ENCODE measurements around the gene CCT8L2.
"Not testable (repeated sequence)": the region's sequence is repeated elsewhere in the genome, so short reads cannot be mapped to it uniquely, and the experiment has no call there.

Gene CCT8L2

GRCh38 chr22:16592710-16593109, at the start of gene CCT8L2:
Gene CCT8L2, minus strand, starts transcription at chr22:16592810. Its CDS starts 260 bp downstream, at chr22:16592550.
- DNase-seq (ENCODE audit: low read depth, low spot score), result not testable (repeated sequence)

- DNase-seq (ENCODE audit: low read depth, low spot score), result not testable (repeated sequence)
Measured at GRCh38 chr22:16635442-16635841, 42.8 kb upstream of the CCT8L2 start.

- not testable (repeated sequence) for DNase-seq (ENCODE audit: low read depth, low spot score)
Measured at GRCh38 chr22:16634092-16634491, 41.5 kb upstream of the CCT8L2 start.

- not testable (repeated sequence) for DNase-seq (ENCODE audit: low read depth, low spot score)
Measured at GRCh38 chr22:16628476-16628875, 35.9 kb upstream of the CCT8L2 start.

- not testable (repeated sequence) for DNase-seq (ENCODE audit: low read depth, low spot score)
Measured at GRCh38 chr22:16625018-16625417, 32.4 kb upstream of the CCT8L2 start.

DNA sequence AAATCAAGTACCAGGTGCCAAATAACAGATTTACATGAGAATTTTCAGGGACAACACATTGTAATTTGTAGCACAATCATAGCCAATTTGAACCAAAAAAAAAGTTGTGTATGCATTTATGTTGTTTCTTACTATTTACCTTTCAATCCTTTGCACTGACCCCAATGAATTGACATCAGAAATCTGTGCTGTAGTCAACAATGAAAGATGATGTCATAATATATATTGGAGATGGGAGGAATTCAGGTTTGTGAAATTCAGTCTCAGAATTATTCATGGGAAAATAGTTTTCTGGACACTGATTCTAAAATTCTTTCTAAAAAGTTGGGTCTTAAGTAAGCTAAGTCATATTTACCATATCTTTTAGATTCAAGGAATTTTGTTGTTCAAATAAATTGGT, 31.0 kb upstream of the CCT8L2 start:
- DNase-seq (ENCODE audit: low read depth, low spot score), result not testable (repeated sequence)

DNA sequence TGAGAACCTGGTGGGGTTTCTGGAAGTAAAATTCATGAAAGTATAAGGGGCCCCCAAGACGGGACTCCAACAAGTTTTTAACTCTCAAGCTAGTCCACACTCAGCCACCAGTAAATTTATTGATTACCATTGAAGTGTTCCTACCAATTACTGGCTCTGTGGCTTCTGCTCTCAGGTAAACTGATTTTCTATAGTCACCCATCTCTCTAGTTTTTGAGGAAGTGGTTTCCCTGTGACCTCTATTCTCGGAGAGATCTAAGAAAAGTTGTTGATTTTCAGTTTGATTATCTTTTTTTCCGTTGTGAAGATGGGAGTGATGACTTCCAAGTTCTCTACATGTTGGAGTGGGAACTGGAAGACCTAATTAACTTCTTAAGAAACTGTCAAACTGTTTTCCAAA, 24.9 kb upstream of the CCT8L2 start:
- not testable (repeated sequence) for DNase-seq (ENCODE audit: low read depth, low spot score)

DNA sequence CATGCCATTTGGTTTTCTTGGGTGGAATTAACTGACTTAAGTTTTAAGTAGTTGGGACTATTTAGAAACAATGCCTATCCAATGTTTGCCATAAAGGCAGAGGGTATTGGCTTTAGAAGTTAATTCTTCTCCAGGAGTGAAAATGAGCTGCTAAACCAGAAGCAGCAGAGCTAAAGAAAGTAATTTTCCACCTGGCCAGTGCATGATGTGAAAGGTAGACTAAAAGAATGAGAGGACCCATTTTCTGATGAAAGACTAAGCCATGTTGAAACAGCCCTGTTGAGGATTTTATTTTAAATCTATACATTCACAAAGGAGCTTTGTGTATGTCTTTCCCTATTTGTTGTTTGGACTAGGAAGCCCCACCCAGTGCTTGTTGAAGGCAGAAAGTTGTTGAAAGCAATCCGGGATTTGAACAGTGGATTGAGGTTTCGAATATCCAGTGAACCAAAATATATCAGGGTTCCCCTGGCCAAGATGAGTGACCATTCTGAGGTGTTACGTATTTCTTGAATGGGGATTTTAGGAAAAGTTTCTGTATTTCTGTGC, 23.9 kb upstream of the CCT8L2 start:
- not testable (repeated sequence) for DNase-seq (ENCODE audit: low read depth, low spot score)

DNA sequence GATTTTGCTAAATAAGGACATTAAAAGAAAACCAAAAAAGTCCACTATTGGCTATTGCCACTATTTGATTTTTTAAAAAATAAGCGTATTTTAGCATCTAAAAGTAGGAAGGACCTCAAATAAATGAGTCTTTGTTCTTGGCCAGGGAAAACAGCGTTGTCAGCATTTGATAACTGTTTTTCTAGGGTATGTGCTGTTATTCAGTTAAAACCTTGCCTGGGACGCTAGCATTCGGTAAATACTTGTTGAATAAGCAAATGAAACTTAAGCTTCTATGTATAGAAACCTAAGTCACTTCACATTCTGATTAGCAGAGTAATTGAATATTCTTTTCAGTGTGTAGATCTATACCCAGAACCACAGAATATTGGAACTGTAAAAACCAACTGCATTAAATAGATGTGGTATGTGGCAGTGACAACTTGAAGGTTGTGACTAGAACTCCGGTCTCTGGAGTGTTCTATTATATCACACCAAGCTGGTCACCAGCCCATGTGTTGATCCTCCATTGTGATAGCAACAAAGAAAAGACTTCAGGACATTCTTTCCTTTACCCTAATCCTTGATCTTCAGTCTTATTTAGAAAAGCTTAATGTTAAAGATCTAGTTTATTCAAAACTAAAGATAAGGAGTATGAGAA, 23.1 kb upstream of the CCT8L2 start:
- not testable (repeated sequence) for DNase-seq (ENCODE audit: low read depth, low spot score)

- DNase-seq (ENCODE audit: low read depth, low spot score), result no peak
Measured at GRCh38 chr22:16609548-16610261, 17.1 kb upstream of the CCT8L2 start.

- no peak for DNase-seq (ENCODE audit: low read depth, low spot score)
Measured at GRCh38 chr22:16608931-16609330, 16.3 kb upstream of the CCT8L2 start.

- DNase-seq (ENCODE audit: low read depth, low spot score), result not testable (repeated sequence)
Measured at GRCh38 chr22:16604257-16604998, 11.8 kb upstream of the CCT8L2 start.

DNA sequence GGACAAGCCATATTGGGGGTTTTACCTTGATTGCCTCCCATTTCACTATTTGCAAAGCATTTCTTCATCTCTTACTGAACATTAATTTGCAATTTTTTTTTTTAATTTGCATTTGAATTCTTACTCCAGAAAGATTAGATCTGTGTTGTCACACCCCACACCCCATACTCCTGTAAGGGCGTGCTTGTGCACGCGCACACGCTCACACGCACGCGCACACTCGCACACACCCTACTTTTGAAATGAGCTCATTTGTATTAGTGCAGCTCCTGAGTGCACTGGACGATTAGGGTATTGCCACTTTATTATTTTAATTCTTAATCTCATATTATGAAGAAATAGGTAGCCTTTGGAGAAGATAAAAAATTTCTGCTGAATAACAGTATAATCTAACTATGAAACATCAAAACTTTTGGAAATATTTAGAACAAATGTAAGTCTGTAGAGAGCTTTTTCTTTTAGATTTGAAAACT, 11.2 kb upstream of the CCT8L2 start:
- DNase-seq (ENCODE audit: low read depth, low spot score), result not testable (repeated sequence)

GRCh38 chr22:16603448-16603768, 10.8 kb upstream of the CCT8L2 start:
- DNase-seq (ENCODE audit: low read depth, low spot score), result no peak

DNA sequence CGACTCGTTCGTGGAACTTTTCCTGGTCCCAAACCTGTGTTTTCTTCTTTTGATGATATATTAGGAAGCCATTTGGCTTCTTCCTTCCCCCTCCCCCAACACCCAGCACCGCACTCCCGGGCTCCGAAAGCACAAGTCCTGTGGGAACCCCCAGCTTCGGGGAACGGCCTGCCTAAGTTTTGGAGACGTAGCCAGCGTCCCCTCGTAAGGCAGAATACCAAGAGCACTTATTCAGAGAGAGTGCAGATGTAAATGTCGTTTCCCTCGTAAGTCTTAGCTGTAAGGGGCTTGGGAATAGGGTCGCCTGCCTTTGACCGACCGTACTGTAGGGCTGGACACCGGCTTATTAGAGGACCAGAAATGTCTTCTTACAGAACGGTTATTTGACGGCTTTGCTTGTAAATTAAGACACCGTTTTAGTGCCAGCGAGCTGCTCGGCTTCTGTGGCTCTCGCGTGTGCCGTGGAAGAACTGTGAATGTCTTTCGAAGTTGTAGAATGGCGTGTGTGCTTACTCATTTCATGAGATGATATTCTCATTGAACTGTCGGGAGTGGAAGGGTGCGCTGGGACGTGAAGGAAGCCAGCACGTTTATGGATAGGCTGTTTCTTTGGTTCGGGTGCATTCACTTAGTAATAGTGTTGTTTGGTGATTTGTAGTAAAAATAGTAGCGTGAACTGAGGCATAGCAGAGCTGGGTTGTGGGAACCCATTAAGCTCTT, 10.3 kb upstream of the CCT8L2 start:
- not testable (repeated sequence) for DNase-seq (ENCODE audit: low read depth, low spot score)

DNA sequence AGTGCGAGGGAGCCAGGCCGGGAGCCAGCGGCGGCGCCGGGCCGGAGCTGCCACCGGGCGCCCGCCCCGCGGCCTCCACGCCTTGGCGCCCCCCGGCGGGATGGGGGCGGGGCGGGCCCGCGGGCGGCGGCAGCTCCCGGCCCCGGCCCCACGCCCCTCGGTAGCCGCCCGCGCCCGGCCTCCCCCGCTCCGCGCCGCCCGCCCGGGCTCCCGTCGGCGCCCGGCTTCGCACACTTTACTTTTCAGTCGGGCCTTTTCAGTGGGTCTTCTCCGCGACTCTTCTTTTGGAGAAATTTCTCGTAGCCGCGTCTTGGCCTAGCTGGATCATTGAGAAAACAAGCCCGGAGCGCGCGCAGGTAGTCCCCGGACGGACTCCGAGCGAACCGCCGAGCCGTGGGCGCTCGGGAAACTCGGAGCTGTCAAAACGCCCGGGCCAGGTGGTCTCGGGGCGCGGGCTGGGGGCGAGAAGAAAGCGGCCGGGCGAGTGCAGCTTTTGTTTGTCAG, 9.7 kb upstream of the CCT8L2 start:
- not testable (repeated sequence) for DNase-seq (ENCODE audit: low read depth, low spot score)

DNA sequence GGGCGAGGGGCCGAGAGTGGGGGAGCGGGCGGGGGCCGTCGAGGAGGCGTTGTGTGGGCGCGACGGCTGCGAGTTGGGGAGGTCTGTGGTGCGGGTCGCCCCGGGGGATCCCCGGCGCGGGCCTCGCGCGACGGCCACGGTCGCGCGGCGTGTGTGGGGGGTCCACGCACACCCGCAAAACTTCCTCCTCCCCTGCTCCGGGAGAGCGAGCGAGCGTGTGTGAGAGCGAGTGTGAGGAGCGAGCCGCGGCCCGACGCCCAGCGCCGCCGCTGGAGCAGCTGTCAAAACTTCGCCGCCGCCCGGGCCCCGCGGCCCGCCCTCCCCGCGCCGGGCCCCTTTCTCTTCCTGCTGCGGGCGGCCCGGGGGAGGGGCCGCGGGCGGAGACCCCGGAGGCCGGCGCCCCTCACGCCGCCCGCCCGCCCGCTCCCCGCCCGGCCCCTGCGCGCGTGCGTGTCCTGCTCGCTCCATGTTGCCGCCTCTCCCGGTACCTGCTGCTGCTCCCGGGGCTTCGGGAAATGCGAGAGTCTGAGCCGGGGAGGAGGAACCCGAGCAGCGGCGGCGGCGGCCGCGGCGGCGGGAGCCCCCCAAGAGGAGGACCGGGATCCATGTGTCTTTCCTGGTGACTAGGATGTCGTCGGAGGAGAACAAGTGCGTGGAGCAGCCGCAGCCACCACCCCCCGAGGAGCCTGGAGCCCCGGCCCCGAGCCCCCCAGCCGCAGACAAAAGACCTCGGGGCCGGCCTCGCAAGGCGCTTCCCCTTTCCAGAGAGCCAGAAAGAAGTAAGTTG, 9.0 kb upstream of the CCT8L2 start:
- DNase-seq (ENCODE audit: low read depth, low spot score), result no peak

DNA sequence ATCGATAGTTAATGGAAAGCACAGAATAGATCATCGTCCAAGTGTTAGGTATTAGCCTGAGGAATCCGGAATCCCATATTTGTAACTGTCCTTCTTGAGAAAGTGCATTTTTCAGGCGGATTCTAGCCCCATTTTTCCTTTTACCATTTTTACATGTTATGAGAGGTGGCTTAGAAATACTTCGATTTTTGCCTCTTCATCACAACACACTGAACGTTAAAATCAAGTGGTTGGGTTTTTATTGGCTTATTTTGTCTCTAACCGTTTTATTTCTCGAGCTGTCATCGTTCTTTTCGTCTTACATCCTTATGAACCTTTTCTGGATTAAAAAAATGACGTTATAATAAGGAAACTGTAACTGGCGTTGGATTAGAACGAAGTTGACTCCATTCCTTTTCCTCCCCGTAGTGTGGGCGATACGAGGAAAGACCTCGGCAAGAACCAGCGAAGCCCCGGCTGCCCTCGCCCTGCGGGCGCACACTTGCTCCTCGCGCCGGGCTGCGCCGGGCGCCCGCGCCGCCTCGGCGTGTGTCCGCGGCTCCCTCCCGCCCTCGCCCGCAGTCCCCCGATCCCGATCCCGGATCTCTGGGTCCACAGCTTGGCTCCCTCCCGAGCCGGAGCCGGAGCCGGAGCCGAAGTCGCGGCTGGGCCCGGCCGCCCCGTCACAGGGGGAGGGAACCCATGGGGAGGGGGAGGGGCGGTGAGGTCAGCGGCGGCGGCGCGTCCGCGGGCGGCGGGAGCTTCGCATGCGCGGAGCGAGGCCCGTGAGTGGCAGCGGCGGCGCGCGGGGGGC, 8.2 kb upstream of the CCT8L2 start:
- not testable (repeated sequence) for DNase-seq (ENCODE audit: low read depth, low spot score)

DNA sequence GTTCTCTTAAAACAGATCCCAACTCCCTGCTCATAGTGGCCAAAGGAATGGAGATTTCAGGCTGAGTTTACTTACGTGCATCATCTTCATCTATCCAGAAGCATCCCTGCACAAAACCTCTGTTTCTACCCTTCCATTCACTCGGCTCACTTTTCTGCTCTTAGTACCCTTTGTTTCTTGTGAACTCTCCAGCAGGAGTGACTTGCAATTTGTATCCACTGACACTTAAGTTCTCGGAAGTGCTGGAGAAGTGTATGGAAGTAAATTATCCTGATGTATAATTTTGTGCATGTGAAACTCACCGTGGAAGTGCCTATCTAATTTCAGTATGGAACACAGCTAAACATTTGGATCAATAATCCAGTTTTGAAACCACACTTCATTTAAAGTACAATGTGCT, 7.0 kb upstream of the CCT8L2 start:
- DNase-seq (ENCODE audit: low read depth, low spot score), result not testable (repeated sequence)

- DNase-seq (ENCODE audit: low read depth, low spot score), result not testable (repeated sequence)
Measured at GRCh38 chr22:16595251-16595650, 2.6 kb upstream of the CCT8L2 start.
